HepG2 (cell line): ENCODE data around the gene MIA3. TPM values are rescaled to one million over a fixed set of nuclear protein-coding genes. Genes with fewer than 3 reads are reported as not detected.
A peak's percentile ranks its signal among the peaks of the same experiment; 100 is the strongest.

ENCODE experiments used
- ATF7 ChIP-seq, 2 experiments: fragments of 450-650 bp in 1 of 2; sonication (generic) in 1 of 2; formaldehyde crosslinking in 1 of 2; IDR thresholded peaks; 2 replicates each; pipeline versions ENCODE4 v1.4.0 to v1.6.1; 2016 to 2020; ENCODE audit warnings: antibody characterized with exemption in 1 of 2, mild to moderate bottlenecking in 1 of 2, missing genetic modification reagents in 1 of 2
- ATRX ChIP-seq: sonication (generic); formaldehyde crosslinking; IDR thresholded peaks from 2 replicates; pipeline ENCODE4 v1.4.0; 2020; ENCODE audit warnings: missing genetic modification reagents, borderline replicate concordance
- CC2D1A ChIP-seq: sonication (generic); formaldehyde crosslinking; IDR thresholded peaks from 2 replicates; pipeline ENCODE4 v1.8.1; 2023; ENCODE audit warnings: mild to moderate bottlenecking, missing genetic modification reagents
- CCAR2 ChIP-seq: fragments of 200-400 bp; formaldehyde crosslinking; optimal IDR thresholded peaks from 2 replicates; pipeline ENCODE3; 2018; ENCODE audit warnings: low read depth, mild to moderate bottlenecking, low read length, moderate library complexity
- DNMT1 ChIP-seq: sonication (generic); formaldehyde crosslinking; IDR thresholded peaks from 2 replicates; pipeline ENCODE4 v1.5.1; 2020; ENCODE audit warnings: mild to moderate bottlenecking, missing genetic modification reagents
- FOSL2 ChIP-seq: sonication (generic); formaldehyde crosslinking; IDR thresholded peaks from 2 replicates; pipeline ENCODE4 v1.4.0; 2020; ENCODE audit warnings: missing genetic modification reagents
- HNF4G ChIP-seq, 2 experiments: sonication (generic) in 1 of 2; formaldehyde crosslinking in 1 of 2; IDR thresholded peaks; 2 replicates each; pipeline versions ENCODE4 v1.4.0 to v1.6.1; 2011 to 2020; ENCODE audit warnings: borderline replicate concordance in 2 of 2, low read depth in 2 of 2, mild to moderate bottlenecking in 2 of 2, low read length in 1 of 2, missing genetic modification reagents in 1 of 2, moderate library complexity in 1 of 2
- REL ChIP-seq: sonication (generic); formaldehyde crosslinking; conservative IDR thresholded peaks from 2 replicates; pipeline ENCODE4 v1.8.0; 2022; ENCODE audit warnings: mild to moderate bottlenecking, missing genetic modification reagents, moderate library complexity
- SRF ChIP-seq: IDR thresholded peaks from 2 replicates; pipeline ENCODE4 v1.6.1; 2011; ENCODE audit warnings: mild to moderate bottlenecking, low read depth, low read length, moderate library complexity
- TRIM24 ChIP-seq: sonication (generic); formaldehyde crosslinking; IDR thresholded peaks from 2 replicates; pipeline ENCODE4 v1.8.0; 2022; ENCODE audit warnings: mild to moderate bottlenecking, missing genetic modification reagents
- ZBTB7B ChIP-seq: sonication (generic); formaldehyde crosslinking; IDR thresholded peaks from 2 replicates; pipeline ENCODE4 v1.4.0; 2020; ENCODE audit warnings: missing genetic modification reagents
- ZNF274 ChIP-seq: sonication (generic); formaldehyde crosslinking; IDR thresholded peaks from 2 replicates; pipeline ENCODE4 v1.5.1; 2020; ENCODE audit warnings: mild to moderate bottlenecking, missing genetic modification reagents
- ZNF331 ChIP-seq: sonication (generic); formaldehyde crosslinking; IDR thresholded peaks from 2 replicates; pipeline ENCODE4 v1.4.0; 2020; ENCODE audit warnings: missing genetic modification reagents
- ZNF605 ChIP-seq: sonication (generic); formaldehyde crosslinking; IDR thresholded peaks from 2 replicates; pipeline ENCODE4 v1.8.0; 2022; ENCODE audit warnings: mild to moderate bottlenecking, missing genetic modification reagents
- ZNF629 ChIP-seq: sonication (generic); formaldehyde crosslinking; conservative IDR thresholded peaks from 2 replicates; pipeline ENCODE4 v1.5.0; 2020; ENCODE audit warnings: missing genetic modification reagents
- polyA plus RNA-seq, 8 experiments: library from polyadenylated mRNA; depleted of rRNA in 3 of 8; stranded (reverse) in 7 of 8; unstranded in 1 of 8; fragments of >200 nt; fragmentation: Illumina TruSeq in 4 of 8; extraction: Trizol in 4 of 8; gene quantifications; 2 replicates each; pipeline versions ENCODE4 v1.2.1 to v1.2.3, GENCODE V29; 2011 to 2016; ENCODE audit warnings: low read depth in 4 of 8, missing spikeins in 1 of 8, mixed read lengths in 1 of 8; ENCODE audit not compliant: insufficient read depth in 1 of 8
- total RNA-seq, 5 experiments: library from RNA; depleted of rRNA; stranded (reverse); fragments of >200 nt; fragmentation: Illumina TruSeq; extraction: Trizol; gene quantifications; 2 replicates each; pipeline ENCODE4 v1.2.3, GENCODE V29; 2016; ENCODE audit warnings: low read depth in 1 of 5
- TF ChIP-seq, protein P1 (sequence below), 2 experiments: sonication (generic) in 1 of 2; formaldehyde crosslinking in 1 of 2; IDR thresholded peaks; 2 replicates each; pipeline versions ENCODE4 v1.4.0 to v1.6.1; 2018 to 2020; ENCODE audit warnings: missing genetic modification reagents in 2 of 2, borderline replicate concordance in 1 of 2, low read depth in 1 of 2, mild to moderate bottlenecking in 1 of 2, missing biosample characterization in 1 of 2
- TF ChIP-seq, protein P2 (sequence below), 2 experiments: sonication (generic) in 1 of 2; formaldehyde crosslinking in 1 of 2; IDR thresholded peaks; 2 replicates each; pipeline versions ENCODE4 v1.4.0 to v1.6.1; 2016 to 2020; ENCODE audit warnings: borderline replicate concordance in 1 of 2, low read depth in 1 of 2, mild to moderate bottlenecking in 1 of 2, missing genetic modification reagents in 1 of 2
- TF ChIP-seq, protein P3 (sequence below): sonication (generic); formaldehyde crosslinking; conservative IDR thresholded peaks from 2 replicates; pipeline ENCODE4 v1.4.0; 2020; ENCODE audit warnings: missing genetic modification reagents
- TF ChIP-seq, protein P4 (sequence below): IDR thresholded peaks from 2 replicates; pipeline ENCODE4 v1.6.1; 2012; ENCODE audit warnings: inconsistent platforms

The MIA3 gene
- total and polyA plus RNA-seq, 2 of the 13 experiments (the other 11 are each of a cell fraction or from before 2014, with no cell fraction given): 45.6 to 48.7 TPM

DNA sequence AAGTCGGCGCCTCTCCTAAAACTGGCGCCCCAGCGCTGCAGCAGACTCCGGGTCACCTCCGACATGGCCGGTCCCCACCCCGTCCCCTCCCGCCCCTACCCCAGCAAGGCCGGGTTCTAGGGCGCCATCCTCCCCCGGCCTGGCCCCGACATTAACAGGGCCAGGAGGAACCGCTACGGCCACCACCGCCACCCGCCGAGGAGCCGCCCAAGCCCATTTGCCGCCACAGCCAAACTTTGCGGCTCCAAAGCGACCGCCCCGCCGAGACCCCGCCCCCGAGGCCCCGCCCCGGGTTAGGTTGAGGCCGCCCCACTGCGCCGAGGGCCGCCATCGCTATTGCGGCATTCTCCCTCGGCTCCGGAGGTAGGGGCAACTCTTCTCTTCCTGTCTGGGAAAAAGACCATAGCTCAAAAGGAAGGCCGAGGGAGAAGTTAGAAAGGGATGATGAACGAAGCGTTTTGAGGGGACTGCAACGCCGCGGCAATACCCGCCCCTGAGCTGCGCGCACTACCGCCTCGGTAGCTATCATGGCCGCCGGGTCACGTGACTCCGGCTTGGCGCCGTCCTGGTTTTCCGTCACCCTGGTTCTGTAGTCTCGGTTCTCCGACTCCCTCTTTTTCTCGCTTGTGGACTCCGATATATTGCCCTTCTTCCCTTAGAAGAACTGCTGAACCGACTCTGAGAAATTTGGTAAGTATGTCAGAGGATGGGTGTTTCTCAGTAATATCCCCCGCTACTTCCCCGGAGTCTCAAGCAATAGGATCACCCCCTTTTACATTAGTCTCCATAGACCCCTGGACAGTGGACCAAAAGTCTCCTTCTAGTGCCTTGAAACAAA, 94.6 kb downstream of the MIA3 start, which contains the start of the genes AIDA and BROX (continued):
- TF ChIP-seq, protein P1, sequence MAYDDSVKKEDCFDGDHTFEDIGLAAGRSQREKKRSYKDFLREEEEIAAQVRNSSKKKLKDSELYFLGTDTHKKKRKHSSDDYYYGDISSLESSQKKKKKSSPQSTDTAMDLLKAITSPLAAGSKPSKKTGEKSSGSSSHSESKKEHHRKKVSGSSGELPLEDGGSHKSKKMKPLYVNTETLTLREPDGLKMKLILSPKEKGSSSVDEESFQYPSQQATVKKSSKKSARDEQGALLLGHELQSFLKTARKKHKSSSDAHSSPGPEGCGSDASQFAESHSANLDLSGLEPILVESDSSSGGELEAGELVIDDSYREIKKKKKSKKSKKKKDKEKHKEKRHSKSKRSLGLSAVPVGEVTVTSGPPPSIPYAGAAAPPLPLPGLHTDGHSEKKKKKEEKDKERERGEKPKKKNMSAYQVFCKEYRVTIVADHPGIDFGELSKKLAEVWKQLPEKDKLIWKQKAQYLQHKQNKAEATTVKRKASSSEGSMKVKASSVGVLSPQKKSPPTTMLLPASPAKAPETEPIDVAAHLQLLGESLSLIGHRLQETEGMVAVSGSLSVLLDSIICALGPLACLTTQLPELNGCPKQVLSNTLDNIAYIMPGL (CRISPR knock-in tag; IDR thresholded peaks at IDR 0.05; ENCODE audit: borderline replicate concordance in 1 of 2, low read depth in 1 of 2): peak in 1 of 2 experiments; percentile 35; a peak in 2 of 4 replicates
- TF ChIP-seq SRF (0 out of 2 replicates have a peak, but pooled peaks have one; percentile 15), ATF7 (IDR thresholded peaks at IDR 0.05) (no peak), ATF7 (CRISPR knock-in tag; IDR thresholded peaks at IDR 0.05) (no peak), HNF4G (IDR thresholded peaks at IDR 0.05; ENCODE audit: borderline replicate concordance, low read depth, low read length) (no peak), HNF4G (CRISPR knock-in tag; IDR thresholded peaks at IDR 0.05; ENCODE audit: borderline replicate concordance, low read depth) (no peak), ATRX (CRISPR knock-in tag) (no peak), FOSL2 (CRISPR knock-in tag) (no peak), REL (CRISPR knock-in tag) (peak; percentile 12; the same call in 1 of the 2 replicates), ZNF605 (CRISPR knock-in tag) (peak; percentile 21; the same call in 1 of the 2 replicates), ZBTB7B (CRISPR knock-in tag) (no peak), ZNF331 (CRISPR knock-in tag) (peak; percentile 63), TRIM24 (CRISPR knock-in tag) (no peak), CCAR2 (no peak), DNMT1 (CRISPR knock-in tag) (no peak), ZNF629 (CRISPR knock-in tag) (0 out of 2 replicates have a peak, but pooled peaks have one; percentile 11), ZNF274 (CRISPR knock-in tag) (0 out of 2 replicates have a peak, but pooled peaks have one; percentile 17), CC2D1A (CRISPR knock-in tag) (no peak)
- TF ChIP-seq, protein P2, sequence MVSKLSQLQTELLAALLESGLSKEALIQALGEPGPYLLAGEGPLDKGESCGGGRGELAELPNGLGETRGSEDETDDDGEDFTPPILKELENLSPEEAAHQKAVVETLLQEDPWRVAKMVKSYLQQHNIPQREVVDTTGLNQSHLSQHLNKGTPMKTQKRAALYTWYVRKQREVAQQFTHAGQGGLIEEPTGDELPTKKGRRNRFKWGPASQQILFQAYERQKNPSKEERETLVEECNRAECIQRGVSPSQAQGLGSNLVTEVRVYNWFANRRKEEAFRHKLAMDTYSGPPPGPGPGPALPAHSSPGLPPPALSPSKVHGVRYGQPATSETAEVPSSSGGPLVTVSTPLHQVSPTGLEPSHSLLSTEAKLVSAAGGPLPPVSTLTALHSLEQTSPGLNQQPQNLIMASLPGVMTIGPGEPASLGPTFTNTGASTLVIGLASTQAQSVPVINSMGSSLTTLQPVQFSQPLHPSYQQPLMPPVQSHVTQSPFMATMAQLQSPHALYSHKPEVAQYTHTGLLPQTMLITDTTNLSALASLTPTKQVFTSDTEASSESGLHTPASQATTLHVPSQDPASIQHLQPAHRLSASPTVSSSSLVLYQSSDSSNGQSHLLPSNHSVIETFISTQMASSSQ (IDR thresholded peaks at IDR 0.05; ENCODE audit: low read depth): no peak
- TF ChIP-seq, protein P2 (CRISPR knock-in tag; IDR thresholded peaks at IDR 0.05; ENCODE audit: borderline replicate concordance): no peak
- TF ChIP-seq, protein P3, sequence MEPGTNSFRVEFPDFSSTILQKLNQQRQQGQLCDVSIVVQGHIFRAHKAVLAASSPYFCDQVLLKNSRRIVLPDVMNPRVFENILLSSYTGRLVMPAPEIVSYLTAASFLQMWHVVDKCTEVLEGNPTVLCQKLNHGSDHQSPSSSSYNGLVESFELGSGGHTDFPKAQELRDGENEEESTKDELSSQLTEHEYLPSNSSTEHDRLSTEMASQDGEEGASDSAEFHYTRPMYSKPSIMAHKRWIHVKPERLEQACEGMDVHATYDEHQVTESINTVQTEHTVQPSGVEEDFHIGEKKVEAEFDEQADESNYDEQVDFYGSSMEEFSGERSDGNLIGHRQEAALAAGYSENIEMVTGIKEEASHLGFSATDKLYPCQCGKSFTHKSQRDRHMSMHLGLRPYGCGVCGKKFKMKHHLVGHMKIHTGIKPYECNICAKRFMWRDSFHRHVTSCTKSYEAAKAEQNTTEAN: 0 out of 2 replicates have a peak, but pooled peaks have one; percentile 53
- TF ChIP-seq, protein P4, sequence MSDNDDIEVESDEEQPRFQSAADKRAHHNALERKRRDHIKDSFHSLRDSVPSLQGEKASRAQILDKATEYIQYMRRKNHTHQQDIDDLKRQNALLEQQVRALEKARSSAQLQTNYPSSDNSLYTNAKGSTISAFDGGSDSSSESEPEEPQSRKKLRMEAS: peak; percentile 54; the same call in 1 of the 2 replicates
